ENCODE data around the gene ALAS1. TPM values are rescaled to one million over a fixed set of nuclear protein-coding genes. Genes with fewer than 3 reads are reported as not detected.
A peak's percentile ranks its signal among the peaks of the same experiment; 100 is the strongest.
"Not testable (repeated sequence)": the region's sequence is repeated elsewhere in the genome, so short reads cannot be mapped to it uniquely, and the experiment has no call there.

Gene ALAS1
- total RNA-seq, 2 donors from 2014 or later, result 39.8 to 58.8 TPM

- no peaks in the 10 kb centered on the region for H3K9me3 ChIP-seq
- H3K27ac ChIP-seq, result no peak overlapping the region
- intact Hi-C loops (cut with DNase I), result loop anchor here (5.0 kb wide), 2 partner anchors 46 to 209 kb away; partner anchors contain the start of genes ALAS1, PARP3 and RRP9
- H3K4me1 ChIP-seq (replicated peaks), result peaks cover 2% of the 10 kb centered on the region
- no peak overlapping the region for H3K4me3 ChIP-seq
- H3K27me3 ChIP-seq (replicated peaks; ENCODE audit: insufficient read depth), result no peaks in the 10 kb centered on the region
- H3K36me3 ChIP-seq, result no peaks in the 10 kb centered on the region
- DNase-seq (ENCODE audit: low spot score), result no peak
- no peak for TF ChIP-seq POLR2AphosphoS5 (IDR thresholded peaks at IDR 0.05)
- TF ChIP-seq CTCF (IDR thresholded peaks at IDR 0.05), result no peak
- no peak for TF ChIP-seq POLR2A (IDR thresholded peaks at IDR 0.05)
- WGBS, result 82% methylated on average over 4 of the region's 4 CpGs
Observed at GRCh38 chr3:52150860-52151259, 47.1 kb upstream of the ALAS1 start.

DNA sequence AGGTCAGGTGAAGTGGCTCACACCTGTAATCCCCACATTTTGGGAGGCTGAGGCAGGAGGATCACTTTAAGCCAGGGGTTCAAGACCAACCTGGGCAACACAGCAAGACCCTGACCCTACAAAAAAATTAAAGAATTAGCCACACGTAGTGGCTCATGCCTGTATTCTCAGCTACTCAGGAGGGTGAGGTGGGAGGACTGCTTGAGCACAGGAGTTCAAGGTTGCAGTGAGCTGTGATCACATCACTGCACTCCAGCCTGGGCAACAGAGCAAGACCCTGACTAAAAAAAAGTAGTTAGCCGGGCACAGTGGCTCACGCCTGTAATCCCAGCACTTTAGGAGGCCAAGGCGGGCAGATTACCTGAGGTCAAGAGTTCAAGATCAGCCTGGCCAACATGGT, 46.0 kb upstream of the ALAS1 start:
- 96% methylated on average over 4 of the region's 4 CpGs for WGBS
- not testable (repeated sequence) for H3K27me3 ChIP-seq (replicated peaks; ENCODE audit: insufficient read depth); H3K27ac ChIP-seq; H3K4me1 ChIP-seq (replicated peaks); H3K4me3 ChIP-seq; DNase-seq (ENCODE audit: low spot score); H3K36me3 ChIP-seq; H3K9me3 ChIP-seq
- intact Hi-C loops (cut with DNase I), result loop anchor here (5.0 kb wide), 2 partner anchors 45 to 210 kb away; partner anchors contain the start of genes ALAS1, PARP3 and RRP9

DNA sequence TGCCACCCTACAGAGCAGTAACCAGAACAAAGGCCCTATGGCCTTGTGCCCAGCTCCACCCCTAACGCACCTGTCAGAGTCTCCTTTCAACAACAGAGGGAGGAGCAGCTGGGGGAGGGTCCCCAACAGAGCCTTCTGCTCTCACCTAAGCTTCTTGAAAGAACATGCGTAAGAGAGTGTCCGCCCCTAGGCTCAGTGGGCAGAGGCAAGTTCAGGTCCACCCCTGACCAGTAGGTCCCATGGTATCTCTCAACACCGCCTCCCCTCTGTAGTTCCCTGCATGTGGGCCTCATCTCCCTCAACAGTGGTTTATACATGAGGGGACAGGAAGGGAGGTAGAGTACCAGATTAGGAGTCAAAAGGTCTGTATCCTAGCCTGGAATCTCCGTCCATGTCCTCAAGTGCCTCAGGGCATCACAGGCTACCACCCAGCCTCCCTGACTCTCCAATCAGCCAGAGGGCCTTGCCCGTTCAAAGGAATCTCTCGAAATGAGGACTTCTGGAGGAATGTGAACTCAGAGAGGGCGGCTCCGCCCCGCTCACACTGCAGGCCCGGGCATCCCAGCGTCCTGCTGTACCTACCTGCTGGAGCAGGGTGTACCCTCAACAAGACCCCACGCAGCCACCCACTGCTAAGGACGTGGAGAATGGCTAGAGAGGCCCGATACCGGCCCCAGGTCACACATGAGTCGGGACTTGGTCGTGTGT, 44.4 kb upstream of the ALAS1 start:
- H3K27me3 ChIP-seq (replicated peaks; ENCODE audit: insufficient read depth), result no peaks in the 10 kb centered on the region
- H3K4me3 ChIP-seq, result peak overlapping the region; percentile 51 to 52
- H3K27ac ChIP-seq, result peak overlapping the region; percentile 83 to 87
- 9% methylated on average over 18 of the region's 18 CpGs for WGBS
- H3K9me3 ChIP-seq, result no peaks in the 10 kb centered on the region
- intact Hi-C loops (cut with DNase I), result loop anchor here (5.0 kb wide), 2 partner anchors 44 to 211 kb away; partner anchors contain the start of genes ALAS1, PARP3 and RRP9
- DNase-seq (ENCODE audit: low spot score), result no peak
- no peaks in the 10 kb centered on the region for H3K36me3 ChIP-seq
- TF ChIP-seq POLR2AphosphoS5 (IDR thresholded peaks at IDR 0.05), result no peak
- TF ChIP-seq POLR2A (IDR thresholded peaks at IDR 0.05), result no peak
- TF ChIP-seq CTCF (IDR thresholded peaks at IDR 0.05), result no peak
- peaks cover 2% of the 10 kb centered on the region for H3K4me1 ChIP-seq (replicated peaks)

DNA sequence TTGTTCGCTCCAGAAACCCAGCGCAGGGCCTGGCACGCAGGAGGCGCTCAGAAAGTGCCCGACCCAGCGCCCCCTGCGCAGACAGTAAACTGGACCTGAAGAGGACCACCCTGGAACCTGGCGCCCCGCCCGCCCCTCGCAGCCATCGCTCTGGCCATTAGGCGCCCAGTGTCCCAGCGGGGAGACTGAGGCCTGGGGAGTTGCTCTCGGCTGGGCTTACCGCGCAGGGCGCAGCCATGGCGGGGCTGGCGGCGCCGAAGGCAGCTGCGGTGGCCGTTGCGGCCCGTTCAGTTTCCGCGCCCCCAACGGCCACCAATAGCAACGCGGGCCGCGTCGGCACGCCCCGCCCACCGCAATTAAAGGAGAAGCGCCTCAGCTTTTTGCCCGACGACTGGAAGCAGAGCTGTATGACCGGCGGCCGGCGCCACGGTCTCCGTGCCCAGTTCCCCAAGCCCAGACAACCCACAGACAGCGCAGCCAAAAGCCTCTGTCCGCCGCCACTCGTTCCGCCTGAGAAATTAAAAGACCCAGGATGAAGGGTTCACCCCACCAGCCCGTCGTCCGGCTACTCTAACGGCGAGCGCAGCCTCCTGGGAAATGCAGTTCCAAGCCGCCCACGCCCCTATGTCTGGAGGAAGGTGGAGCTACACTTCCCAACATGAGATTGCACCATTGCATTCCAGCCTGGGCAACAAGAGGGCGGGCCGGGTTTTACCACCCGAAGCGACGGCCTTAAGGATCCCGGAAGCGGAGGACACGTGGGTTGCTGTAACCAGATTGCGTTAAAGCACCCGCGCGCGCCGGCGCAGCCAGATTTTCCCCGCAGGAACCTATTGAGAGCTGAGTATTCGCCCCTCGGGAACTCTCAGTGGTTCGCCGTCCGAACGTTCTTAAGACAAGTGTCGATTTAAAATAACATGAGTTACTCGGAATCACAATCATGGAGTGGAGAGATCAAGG, 43.5 kb upstream of the ALAS1 start, which contains the start of gene POC1A:
Gene POC1A (minus strand): TSS at position 289 of the 960 bp plus-strand sequence. CDS start 51 bp downstream, at position 238.
- under 1% methylated on average over 83 of the region's 83 CpGs for WGBS
- Histone ChIP-seq H3K27me3 (replicated peaks; ENCODE audit: insufficient read depth) (no peaks in the 10 kb centered on the region), H3K36me3 (no peaks in the 10 kb centered on the region), H3K9me3 (no peaks in the 10 kb centered on the region), H3K4me3 (peak within 1 kb of the TSS; percentile 51 to 52), H3K27ac (peak within 1 kb of the TSS; percentile 83 to 87), H3K4me1 (replicated peaks) (peaks cover 2% of the 10 kb centered on the region)
- TF ChIP-seq CTCF (IDR thresholded peaks at IDR 0.05) (peak in 3 of 4 experiments; percentile 19 to 49 (median 49)), POLR2AphosphoS5 (IDR thresholded peaks at IDR 0.05) (peak; percentile 99), POLR2A (IDR thresholded peaks at IDR 0.05) (peak; percentile 27)
- DNase-seq (ENCODE audit: low spot score), result peak; percentile 98
- intact Hi-C loops (cut with DNase I), result loop anchor here (5.0 kb wide), 2 partner anchors 43 to 212 kb away; partner anchors contain the start of genes ALAS1, PARP3 and RRP9

- 91% methylated on average over 4 of the region's 4 CpGs for WGBS
Observed at GRCh38 chr3:52155912-52156311, 42.0 kb upstream of the ALAS1 start.

More at GRCh38 chr3:52155912-52156311, 42.0 kb upstream of the ALAS1 start:
- Histone ChIP-seq H3K4me3 (no peak overlapping the region), H3K27me3 (replicated peaks; ENCODE audit: insufficient read depth) (no peaks in the 10 kb centered on the region), H3K27ac (no peak overlapping the region), H3K9me3 (no peaks in the 10 kb centered on the region), H3K36me3 (no peaks in the 10 kb centered on the region), H3K4me1 (replicated peaks) (peaks cover 2% of the 10 kb centered on the region)
- intact Hi-C loops (cut with DNase I), result no loop called here
- DNase-seq (ENCODE audit: low spot score), result no peak
- TF ChIP-seq CTCF (IDR thresholded peaks at IDR 0.05) (no peak), POLR2AphosphoS5 (IDR thresholded peaks at IDR 0.05) (no peak), POLR2A (IDR thresholded peaks at IDR 0.05) (no peak)

Measured in prostate gland (tissue), 2 donors.